Tibial artery (tissue), 4 donors: ENCODE data around the gene C1QTNF3.

Experiments
- DNase-seq, 2 donors: peaks; one replicate each; pipeline ENCODE4 v3.0.0-alpha.2; 2019
- H3K27ac ChIP-seq, 2 donors: fragments of 200-600 bp; sonication (generic) in 1 of 2; 1 replicate in 1 of 2; 2 replicates in 1 of 2; pipeline ENCODE4 v1.5.1; 2018 to 2019; ENCODE audit warnings: mild to moderate bottlenecking in 1 of 2
- H3K27me3 ChIP-seq, 2 donors: fragments of 200-600 bp; sonication (generic) in 1 of 2; one replicate each; pipeline versions ENCODE4 v1.5.1 to v1.6.0; 2016 to 2019
- H3K36me3 ChIP-seq, 3 donors: fragments of 200-600 bp; sonication (generic) in 2 of 3; one replicate each; pipeline ENCODE4 v1.5.1; 2016 to 2019; ENCODE audit warnings: mild to moderate bottlenecking in 2 of 3
- H3K4me1 ChIP-seq, 4 donors: fragments of 200-600 bp; sonication (generic) in 2 of 4; 1 replicate in 3 of 4; 2 replicates in 1 of 4; pipeline ENCODE4 v1.5.1; 2016 to 2019
- H3K4me3 ChIP-seq, 2 donors: fragments of 200-600 bp; sonication (generic) in 1 of 2; 1 replicate in 1 of 2; 2 replicates in 1 of 2; pipeline ENCODE4 v1.5.1; 2018 to 2019; ENCODE audit warnings: mild to moderate bottlenecking in 2 of 2
- H3K9me3 ChIP-seq, 3 donors: fragments of 200-600 bp; sonication (generic) in 1 of 3; one replicate each; pipeline ENCODE4 v1.5.1; 2016 to 2019
- CTCF ChIP-seq, 2 experiments: fragments of 200-600 bp in 1 of 2; fragments of 450-650 bp in 1 of 2; IDR thresholded peaks; one replicate each; pipeline ENCODE4 v1.5.1; 2017 to 2019; ENCODE audit warnings: antibody characterized with exemption in 2 of 2, mild to moderate bottlenecking in 1 of 2, moderate library complexity in 1 of 2
- intact Hi-C: fragments of 100-400 bp; cut with DNase I; formaldehyde crosslinking; loops from one replicate; pipeline ENCODE4 v1.15.0; 2023; ENCODE audit warnings: low total_unique reads

The C1QTNF3 gene

DNA sequence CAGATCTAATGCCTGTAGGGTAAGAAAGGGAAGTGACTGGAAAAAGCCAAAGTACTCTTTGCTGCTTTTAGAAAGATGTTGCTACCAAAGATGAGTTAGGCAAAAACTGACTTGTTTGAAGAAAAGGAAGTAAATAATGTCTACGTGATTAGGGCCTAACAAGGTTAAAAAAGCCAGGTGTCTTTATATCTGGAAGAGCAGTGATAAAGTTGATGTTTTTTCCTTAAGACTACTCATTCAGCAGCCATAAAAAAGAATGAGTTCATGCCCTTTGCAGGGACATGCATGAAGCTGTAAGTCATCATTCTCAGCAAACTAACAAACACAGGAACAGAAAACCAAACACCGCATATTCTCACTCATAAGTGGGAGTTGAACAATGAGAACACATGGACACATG lies 21.7 kb downstream of the C1QTNF3 start:
- TF ChIP-seq CTCF (IDR thresholded peaks at IDR 0.05) = no peak
- Histone ChIP-seq H3K4me1 (no peaks in the 10 kb centered on the region), H3K27ac (no peak overlapping the region), H3K4me3 (no peak overlapping the region), H3K27me3 (no peaks in the 10 kb centered on the region), H3K36me3 (peaks cover 0 to 30% (median 7%) of the 10 kb centered on the region in 3 donors), H3K9me3 (no peaks in the 10 kb centered on the region)
- DNase-seq = no peak
- intact Hi-C loops = no loop called here

DNA sequence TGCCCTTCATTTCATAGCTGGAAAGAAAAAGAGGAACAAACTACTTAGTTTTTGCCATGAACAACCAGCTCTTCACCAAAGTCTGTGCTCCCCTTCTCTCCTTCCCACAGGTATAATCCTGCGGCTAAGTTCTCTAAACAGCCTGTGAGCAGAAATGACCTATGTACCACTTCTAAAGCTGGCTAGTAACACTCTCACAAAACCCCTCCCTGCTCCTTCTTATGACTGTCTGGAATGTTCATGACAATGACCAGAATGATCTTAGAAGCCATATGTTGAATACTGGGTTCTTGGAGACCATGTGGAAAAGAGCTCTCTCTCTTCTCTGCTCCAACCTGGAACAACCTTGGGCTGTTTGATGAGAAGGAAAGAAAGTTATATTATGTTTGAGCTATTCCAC lies 22.3 kb downstream of the C1QTNF3 start:
- no peak for DNase-seq
- Histone ChIP-seq H3K9me3 (no peaks in the 10 kb centered on the region), H3K27ac (no peak overlapping the region), H3K4me1 (no peaks in the 10 kb centered on the region), H3K27me3 (no peaks in the 10 kb centered on the region), H3K4me3 (no peak overlapping the region), H3K36me3 (peaks cover 0 to 30% (median 7%) of the 10 kb centered on the region in 3 donors)
- intact Hi-C loops = no loop called here
- no peak for TF ChIP-seq CTCF (IDR thresholded peaks at IDR 0.05)

DNA sequence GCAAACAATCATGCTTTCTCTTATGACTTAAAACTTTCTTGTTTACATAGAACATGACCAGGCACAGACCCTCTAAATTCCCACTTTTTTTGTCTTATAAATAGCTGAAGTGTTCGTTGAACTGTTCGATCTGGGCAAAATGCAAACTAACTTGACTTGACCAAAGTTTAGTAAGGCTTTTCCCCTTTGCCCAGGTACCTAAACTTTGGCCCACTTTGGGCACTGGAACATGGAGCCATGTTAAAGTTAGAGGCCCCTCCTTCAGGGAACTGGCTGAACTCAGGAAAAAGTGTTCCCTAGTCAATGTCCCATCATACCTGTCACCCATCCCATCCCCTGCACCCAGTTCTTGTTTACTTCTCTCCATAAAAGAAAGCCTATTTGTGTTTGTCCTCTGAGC lies 25.8 kb downstream of the C1QTNF3 start:
- H3K4me3 ChIP-seq = no peak overlapping the region
- no peak for DNase-seq
- H3K27ac ChIP-seq = no peak overlapping the region
- TF ChIP-seq CTCF (IDR thresholded peaks at IDR 0.05) = no peak
- intact Hi-C loops = no loop called here
- H3K27me3 ChIP-seq = no peaks in the 10 kb centered on the region
- no peaks in the 10 kb centered on the region for H3K9me3 ChIP-seq
- peaks cover 0 to 15% (median 7%) of the 10 kb centered on the region in 3 donors for H3K36me3 ChIP-seq
- peaks cover 0 to 5% (median 2%) of the 10 kb centered on the region in 4 donors for H3K4me1 ChIP-seq

- Histone ChIP-seq H3K36me3 (peaks cover 0 to 11% (median 7%) of the 10 kb centered on the region in 3 donors), H3K4me1 (peaks cover 0 to 5% (median 2%) of the 10 kb centered on the region in 4 donors), H3K27me3 (no peaks in the 10 kb centered on the region), H3K4me3 (no peak overlapping the region), H3K27ac (no peak overlapping the region), H3K9me3 (no peaks in the 10 kb centered on the region)
- no peak for TF ChIP-seq CTCF (IDR thresholded peaks at IDR 0.05)
- intact Hi-C loops = no loop called here
- DNase-seq = no peak
Observed at GRCh38 chr5:34016750-34017149, 26.3 kb downstream of the C1QTNF3 start.

DNA sequence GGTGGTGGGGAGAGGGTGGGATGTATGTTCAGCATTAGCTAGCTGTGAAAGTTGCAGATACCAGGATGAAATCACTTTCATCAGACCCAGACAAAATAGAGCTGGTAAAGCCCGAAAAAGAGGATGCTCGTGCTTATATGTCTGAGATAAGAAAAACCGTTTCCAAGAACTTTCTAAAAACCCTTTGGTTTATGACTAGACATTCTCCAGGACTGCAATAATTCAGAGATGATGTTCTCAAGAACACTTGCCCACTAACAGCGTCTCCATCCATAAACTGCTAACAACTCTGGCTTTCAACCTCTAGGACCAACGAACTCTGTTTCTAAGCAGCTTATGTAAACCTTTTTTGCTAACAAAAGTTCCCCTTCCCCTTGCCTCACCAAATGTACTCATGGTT lies 26.8 kb downstream of the C1QTNF3 start:
- no peak for TF ChIP-seq CTCF (IDR thresholded peaks at IDR 0.05)
- no peak overlapping the region for H3K4me3 ChIP-seq
- no peak overlapping the region for H3K27ac ChIP-seq
- DNase-seq = no peak
- H3K4me1 ChIP-seq = peaks cover 0 to 5% (median 2%) of the 10 kb centered on the region in 4 donors
- H3K27me3 ChIP-seq = no peaks in the 10 kb centered on the region
- peaks cover 0 to 11% (median 7%) of the 10 kb centered on the region in 3 donors for H3K36me3 ChIP-seq
- intact Hi-C loops = no loop called here
- H3K9me3 ChIP-seq = no peaks in the 10 kb centered on the region
